Karpas-422 (cell line): ENCODE data around the gene MYH9. TPM values are rescaled to one million over a fixed set of nuclear protein-coding genes. Genes with fewer than 3 reads are reported as not detected.
"Not testable (repeated sequence)": the region's sequence is repeated elsewhere in the genome, so short reads cannot be mapped to it uniquely, and the experiment has no call there.

ENCODE experiments used
- DNase-seq: peaks from one replicate; pipeline ENCODE4 v3.0.0-alpha.2; 2015
- H2AFZ ChIP-seq: fragments of 200-600 bp; sonication (generic); 2 replicates; pipeline ENCODE4 v1.6.1; 2014; ENCODE audit warnings: antibody characterized with exemption, low read length, mixed read lengths
- H3K27ac ChIP-seq: fragments of 200-600 bp; sonication (generic); 2 replicates; pipeline ENCODE4 v1.5.1; 2014; ENCODE audit warnings: mild to moderate bottlenecking, low read length, moderate library complexity
- H3K27me3 ChIP-seq: fragments of 200-600 bp; sonication (generic); 2 replicates; pipeline ENCODE4 v1.6.1; 2014; ENCODE audit warnings: low read length, mixed read lengths
- H3K36me3 ChIP-seq: fragments of 200-600 bp; sonication (generic); 2 replicates; pipeline ENCODE4 v1.6.1; 2014; ENCODE audit warnings: low read length, mixed read lengths; ENCODE audit not compliant: insufficient read depth
- H3K4me1 ChIP-seq: fragments of 200-600 bp; sonication (generic); 2 replicates; pipeline ENCODE4 v1.6.1; 2014; ENCODE audit warnings: mild to moderate bottlenecking, low read length, mixed read lengths
- H3K4me2 ChIP-seq: fragments of 200-600 bp; sonication (generic); 2 replicates; pipeline ENCODE4 v1.6.1; 2014; ENCODE audit warnings: low read length, low read depth, mild to moderate bottlenecking; ENCODE audit not compliant: poor library complexity, severe bottlenecking
- H3K4me3 ChIP-seq: fragments of 200-600 bp; sonication (generic); 2 replicates; pipeline ENCODE4 v1.5.1; 2014; ENCODE audit warnings: mild to moderate bottlenecking, antibody characterized with exemption, low read length, mixed read lengths
- H3K79me2 ChIP-seq: fragments of 200-600 bp; sonication (generic); 2 replicates; pipeline ENCODE4 v1.6.1; 2014; ENCODE audit warnings: mild to moderate bottlenecking, low read length, mixed read lengths
- H3K9ac ChIP-seq: fragments of 200-600 bp; sonication (generic); 2 replicates; pipeline ENCODE4 v1.6.0; 2014; ENCODE audit warnings: low read length
- H3K9me2 ChIP-seq: fragments of 200-600 bp; sonication (generic), shearing (Covaris generic); replicated peaks from 2 replicates; pipeline ENCODE4 v1.6.0; 2014; ENCODE audit warnings: mild to moderate bottlenecking, low read length, moderate library complexity; ENCODE audit not compliant: insufficient read depth
- H3K9me3 ChIP-seq: fragments of 300-700, 200-600 bp; sonication (generic); 2 replicates; pipeline ENCODE4 v1.6.1; 2014; ENCODE audit warnings: low read length, mixed read lengths
- H4K20me1 ChIP-seq: fragments of 200-600 bp; sonication (generic); 2 replicates; pipeline ENCODE4 v1.6.1; 2014; ENCODE audit warnings: mild to moderate bottlenecking, antibody characterized with exemption, low read length, low read depth; ENCODE audit not compliant: insufficient read depth
- total RNA-seq: library from RNA; depleted of rRNA; stranded (reverse); fragments of >200 nt; shearing (Covaris generic); gene quantifications from 2 replicates; pipeline ENCODE4 v1.2.3, GENCODE V29; 2014; ENCODE audit warnings: low replicate concordance; rRNA removed

MYH9 gene
- total RNA-seq = 57.5 and 95.1 TPM in 2 replicates

DNA sequence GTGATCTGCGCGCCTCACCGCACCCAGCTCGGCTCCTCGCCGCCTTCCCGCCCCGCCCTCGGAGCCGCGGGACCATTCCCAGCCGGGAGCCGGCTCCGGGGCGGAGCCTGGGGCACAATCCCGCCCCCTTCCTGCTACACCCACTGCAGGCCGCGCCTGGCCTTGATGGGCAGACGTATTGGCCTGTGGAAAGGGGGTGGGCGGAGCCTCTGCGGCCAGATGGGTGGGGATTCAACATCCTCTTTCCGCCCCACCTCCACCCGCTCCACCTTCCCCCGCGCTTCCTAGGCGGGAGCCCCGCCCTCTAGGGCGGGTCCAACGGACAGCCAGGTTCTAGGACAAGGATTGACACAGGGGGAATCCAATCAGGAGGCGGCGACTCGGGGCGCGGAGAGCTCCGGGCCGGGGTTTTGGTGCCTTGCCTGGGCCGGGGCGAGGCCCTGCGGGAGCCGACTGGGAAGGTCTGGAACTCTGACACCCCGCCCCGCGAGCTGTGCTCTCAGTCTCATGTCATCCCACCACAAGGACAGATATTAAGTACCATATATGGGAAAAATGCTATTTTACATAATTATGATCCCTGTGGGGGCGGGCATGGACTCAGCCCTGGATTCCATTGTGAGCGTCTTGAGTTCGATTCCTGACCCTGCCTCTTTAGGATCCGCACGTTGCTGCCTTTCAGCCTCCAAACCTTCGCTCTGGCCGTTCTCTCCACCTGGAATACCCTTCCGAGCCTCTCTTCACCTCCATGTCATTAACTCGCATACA lies at the start of gene MYH9:
Gene MYH9 (minus strand): TSS at position 9 of the 768 bp plus-strand sequence. CDS start 38,731 bp downstream, outside the sequence.
- no peaks in the 10 kb centered on the region for H3K9me3 ChIP-seq
- peak within 1 kb of the TSS; percentile 94 for H3K27ac ChIP-seq
- peaks cover 38% of the 10 kb centered on the region for H3K4me1 ChIP-seq
- no peaks in the 10 kb centered on the region for H3K27me3 ChIP-seq
- peaks cover 41% of the 10 kb centered on the region for H3K79me2 ChIP-seq
- H3K36me3 ChIP-seq = no peaks in the 10 kb centered on the region; the same call in 1 of the 2 replicates
- H3K4me2 ChIP-seq = peak within 1 kb of the TSS; percentile 87
- peak; percentile 99 for DNase-seq
- H3K9me2 ChIP-seq = no peaks in the 10 kb centered on the region
- H3K4me3 ChIP-seq = peak within 1 kb of the TSS; percentile 79
- H2AFZ ChIP-seq = peak within 1 kb of the TSS; percentile 63
- peak within 1 kb of the TSS; percentile 82 for H3K9ac ChIP-seq
- H4K20me1 ChIP-seq = peaks cover 17% of the 10 kb centered on the region

- Histone ChIP-seq H3K27me3 (no peaks in the 10 kb centered on the region), H3K9me2 (no peaks in the 10 kb centered on the region), H3K36me3 (no peaks in the 10 kb centered on the region), H3K4me1 (0 out of 2 replicates have a peak, but pooled peaks cover 6% of the 10 kb centered on the region), H3K4me2 (no peak overlapping the region), H3K9ac (no peak overlapping the region), H4K20me1 (no peaks in the 10 kb centered on the region), H2AFZ (no peak overlapping the region), H3K27ac (no peak overlapping the region), H3K9me3 (no peaks in the 10 kb centered on the region), H3K4me3 (no peak overlapping the region), H3K79me2 (no peaks in the 10 kb centered on the region)
- no peak for DNase-seq
These were observed 48.0 kb upstream of the MYH9 start for GRCh38 chr22:36435516-36436415.

DNA sequence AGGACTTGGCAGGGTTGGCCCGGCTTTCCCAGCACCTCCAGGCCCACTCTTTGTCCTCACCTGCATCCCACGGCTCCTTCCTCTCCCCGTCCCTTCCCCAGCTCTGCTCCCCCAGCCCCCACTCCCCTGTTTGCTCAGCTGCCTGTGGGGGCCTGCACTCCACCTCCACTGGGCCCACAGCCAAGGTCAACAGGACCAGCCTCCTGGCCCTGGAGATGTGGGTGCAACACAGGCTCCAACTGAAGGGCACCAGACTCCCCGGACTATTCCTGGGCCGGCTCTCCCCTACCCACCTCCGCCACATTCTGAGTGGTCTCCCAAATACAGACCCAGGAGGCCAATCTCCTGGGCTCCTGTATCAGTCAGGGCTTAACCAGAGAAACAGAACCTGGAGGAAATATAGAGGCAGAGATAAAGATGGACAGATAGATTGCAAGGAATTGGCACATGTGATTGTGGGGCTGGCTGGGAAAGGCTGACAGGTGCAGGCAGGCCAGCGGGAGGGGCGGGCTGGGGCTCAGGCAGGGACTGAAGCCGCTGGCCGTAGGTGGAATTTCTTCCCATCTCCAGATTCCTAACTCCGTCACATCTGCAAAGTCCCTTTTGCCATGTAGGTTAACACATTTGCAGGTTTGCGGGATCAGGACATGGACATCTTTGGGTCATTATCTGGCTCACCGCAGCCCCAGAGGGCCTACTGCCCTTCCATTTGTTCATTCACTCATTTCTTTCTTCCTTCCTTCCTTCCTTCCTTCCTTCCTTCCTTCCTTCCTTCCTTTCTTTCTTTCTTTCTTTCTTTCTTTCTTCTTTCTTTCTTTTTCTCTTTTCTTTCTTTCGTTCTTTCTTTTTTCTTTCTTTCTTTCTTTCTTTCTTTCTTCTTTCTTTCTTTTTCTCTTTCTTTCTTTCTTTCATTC lies 45.8 kb upstream of the MYH9 start:
- no peaks in the 10 kb centered on the region for H4K20me1 ChIP-seq
- no peak overlapping the region for H3K27ac ChIP-seq
- no peaks in the 10 kb centered on the region for H3K9me3 ChIP-seq
- no peak for DNase-seq
- H3K36me3 ChIP-seq = no peaks in the 10 kb centered on the region
- no peaks in the 10 kb centered on the region for H3K27me3 ChIP-seq
- H3K9ac ChIP-seq = no peak overlapping the region
- no peak overlapping the region for H2AFZ ChIP-seq
- 0 out of 2 replicates have a peak, but pooled peaks cover 6% of the 10 kb centered on the region for H3K4me1 ChIP-seq
- no peaks in the 10 kb centered on the region for H3K79me2 ChIP-seq
- no peak overlapping the region for H3K4me2 ChIP-seq
- no peak overlapping the region for H3K4me3 ChIP-seq
- no peaks in the 10 kb centered on the region for H3K9me2 ChIP-seq

DNA sequence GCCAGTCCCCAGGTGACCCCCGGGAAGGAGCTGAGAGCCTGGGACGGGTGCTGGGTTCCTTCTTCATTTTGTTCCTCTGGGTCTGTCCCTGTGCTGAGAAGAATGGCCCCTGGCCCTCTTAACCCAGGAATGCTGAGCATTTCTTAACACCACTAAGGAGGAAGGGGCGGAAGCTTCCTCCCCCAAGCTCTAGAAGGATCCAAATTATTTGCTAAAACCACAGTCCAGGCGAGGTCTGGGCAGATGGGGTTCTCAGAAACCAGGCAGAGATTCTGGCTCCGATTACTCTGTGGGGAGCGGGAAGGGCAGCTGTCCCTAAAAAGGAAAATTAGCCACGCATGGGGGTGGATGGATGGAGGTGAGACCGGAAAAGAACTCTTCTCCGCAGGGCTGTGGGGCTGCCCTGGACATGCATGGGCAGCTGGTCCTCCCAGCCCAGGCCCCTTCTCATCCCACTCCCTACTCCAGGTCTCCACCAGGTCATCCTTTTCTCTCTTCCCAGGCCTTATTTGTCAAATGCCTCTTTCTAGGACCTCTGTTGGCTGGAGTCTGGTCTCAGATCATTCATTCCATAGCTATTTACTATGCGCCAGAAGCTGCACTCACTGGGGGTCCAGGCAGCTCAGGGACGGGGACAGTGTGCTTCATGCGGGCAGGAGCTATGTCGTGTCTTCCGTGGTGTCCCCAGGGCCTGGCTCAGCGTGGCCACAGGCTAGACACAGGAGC lies 45.0 kb upstream of the MYH9 start:
- Histone ChIP-seq H3K4me3 (no peak overlapping the region), H3K4me2 (no peak overlapping the region), H3K9ac (no peak overlapping the region), H4K20me1 (no peaks in the 10 kb centered on the region), H3K9me2 (no peaks in the 10 kb centered on the region), H3K4me1 (0 out of 2 replicates have a peak, but pooled peaks cover 6% of the 10 kb centered on the region), H3K27ac (no peak overlapping the region), H3K27me3 (no peaks in the 10 kb centered on the region), H2AFZ (no peak overlapping the region), H3K79me2 (no peaks in the 10 kb centered on the region), H3K36me3 (no peaks in the 10 kb centered on the region), H3K9me3 (no peaks in the 10 kb centered on the region)
- DNase-seq = no peak

- no peak for DNase-seq
- Histone ChIP-seq H3K9me2 (no peaks in the 10 kb centered on the region), H3K36me3 (no peaks in the 10 kb centered on the region), H2AFZ (no peak overlapping the region), H3K4me1 (0 out of 2 replicates have a peak, but pooled peaks cover 6% of the 10 kb centered on the region), H3K79me2 (no peaks in the 10 kb centered on the region), H3K9ac (no peak overlapping the region), H3K4me2 (no peak overlapping the region), H3K9me3 (no peaks in the 10 kb centered on the region), H3K4me3 (no peak overlapping the region), H3K27me3 (no peaks in the 10 kb centered on the region), H3K27ac (no peak overlapping the region), H4K20me1 (no peaks in the 10 kb centered on the region)
These were observed 44.2 kb upstream of the MYH9 start for GRCh38 chr22:36431977-36432376.

- Histone ChIP-seq H3K27ac (no peak overlapping the region), H3K36me3 (no peaks in the 10 kb centered on the region)
These were observed 43.1 kb upstream of the MYH9 start for GRCh38 chr22:36430863-36431262.

GRCh38 chr22:36427952-36428351 lies 40.2 kb upstream of the MYH9 start:
- H3K36me3 ChIP-seq, H3K27ac ChIP-seq, H3K9me2 ChIP-seq, H3K27me3 ChIP-seq, H2AFZ ChIP-seq, H3K9ac ChIP-seq, H4K20me1 ChIP-seq, DNase-seq, H3K79me2 ChIP-seq, H3K9me3 ChIP-seq, H3K4me3 ChIP-seq, H3K4me2 ChIP-seq: not testable (repeated sequence)
- H3K4me1 ChIP-seq = peaks cover 18% of the 10 kb centered on the region

More at GRCh38 chr22:36430863-36431262, 43.1 kb upstream of the MYH9 start:
- H3K9me2 ChIP-seq = no peaks in the 10 kb centered on the region
- no peak overlapping the region for H3K4me3 ChIP-seq
- no peak overlapping the region for H2AFZ ChIP-seq
- no peaks in the 10 kb centered on the region for H3K9me3 ChIP-seq
- no peaks in the 10 kb centered on the region for H3K27me3 ChIP-seq
- no peak for DNase-seq
- H4K20me1 ChIP-seq = no peaks in the 10 kb centered on the region
- H3K4me1 ChIP-seq = peaks cover 12% of the 10 kb centered on the region
- no peak overlapping the region for H3K4me2 ChIP-seq
- no peak overlapping the region for H3K9ac ChIP-seq
- no peaks in the 10 kb centered on the region for H3K79me2 ChIP-seq
